Measurements from ENCODE around the gene MLXIP.
"Not testable (repeated sequence)": the region's sequence is repeated elsewhere in the genome, so short reads cannot be mapped to it uniquely, and the experiment has no call there.

The MLXIP gene

GRCh38 chr12:122159882-122160281, 81.3 kb downstream of the MLXIP start:
- Histone ChIP-seq H3K27me3 (ENCODE audit: low read depth, low read length) (no peaks in the 10 kb centered on the region), H3K4me1 (ENCODE audit: control insufficient read depth in 1 of 2, insufficient read depth in 2 of 2, low read length in 2 of 2) (no peaks in the 10 kb centered on the region), H3K27ac (ENCODE audit: low read length) (no peak overlapping the region), H3K4me3 (ENCODE audit: low read depth in 1 of 2, low read length in 2 of 2) (no peak overlapping the region), H3K36me3 (ENCODE audit: control insufficient read depth in 1 of 2, insufficient read depth in 2 of 2, low read length in 2 of 2) (no peaks in the 10 kb centered on the region), H3K9me3 (ENCODE audit: control insufficient read depth in 1 of 2, low read length in 2 of 2) (no peaks in the 10 kb centered on the region)

DNA sequence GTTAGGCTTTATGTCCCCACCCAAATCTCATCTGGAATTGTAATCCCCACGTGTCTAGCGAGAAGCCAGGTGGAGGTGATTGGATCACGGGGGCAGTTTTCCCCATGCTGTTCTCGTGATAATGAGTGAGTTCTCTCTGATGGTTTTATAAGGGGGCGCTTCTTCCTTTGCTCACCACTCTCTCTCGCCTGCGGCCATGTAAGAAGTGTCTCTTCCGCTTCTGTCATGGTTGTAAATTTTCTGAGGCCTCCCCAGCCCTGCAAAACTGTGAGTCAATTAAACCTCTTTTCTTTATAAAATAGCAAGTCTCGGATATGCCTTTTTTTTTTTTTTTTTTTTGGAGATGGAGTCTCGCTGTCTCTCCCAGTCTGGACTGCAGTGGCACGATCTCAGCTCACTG, 82.2 kb downstream of the MLXIP start:
- H3K27me3 ChIP-seq (ENCODE audit: low read depth, low read length), result no peaks in the 10 kb centered on the region

DNA sequence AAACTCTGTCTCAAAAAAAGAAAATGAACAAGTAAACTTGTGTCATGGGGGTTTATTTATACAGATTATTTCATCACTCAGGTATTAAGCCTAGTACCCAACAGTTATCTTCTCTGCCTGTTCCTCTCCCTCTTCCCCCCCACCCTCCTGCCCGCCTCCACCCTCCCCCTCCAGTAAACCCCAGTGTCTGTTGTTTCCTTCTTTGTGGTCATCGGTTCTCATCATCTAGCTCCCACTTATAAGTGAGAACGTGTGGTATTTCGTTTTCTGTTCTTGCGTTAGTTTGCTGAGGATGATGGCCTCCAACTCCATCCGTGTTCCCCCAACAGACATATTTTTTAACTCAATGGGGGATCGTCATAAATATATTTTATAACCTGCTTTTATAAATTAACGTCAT, 83.1 kb downstream of the MLXIP start:
- H3K36me3 ChIP-seq (ENCODE audit: control insufficient read depth in 1 of 2, insufficient read depth in 2 of 2, low read length in 2 of 2), result no peaks in the 10 kb centered on the region
- no peak overlapping the region for H3K4me3 ChIP-seq (ENCODE audit: low read depth in 1 of 2, low read length in 2 of 2)
- H3K9me3 ChIP-seq (ENCODE audit: control insufficient read depth in 1 of 2, low read length in 2 of 2), result no peaks in the 10 kb centered on the region
- H3K27me3 ChIP-seq (ENCODE audit: low read depth, low read length), result no peaks in the 10 kb centered on the region
- no peak overlapping the region for H3K27ac ChIP-seq (ENCODE audit: low read length)
- H3K4me1 ChIP-seq (ENCODE audit: control insufficient read depth in 1 of 2, insufficient read depth in 2 of 2, low read length in 2 of 2), result no peaks in the 10 kb centered on the region

More for the DNA sequence above, 82.2 kb downstream of the MLXIP start:
- H3K27ac ChIP-seq (ENCODE audit: low read length), result no peak overlapping the region
- H3K36me3 ChIP-seq (ENCODE audit: control insufficient read depth in 1 of 2, insufficient read depth in 2 of 2, low read length in 2 of 2), result no peaks in the 10 kb centered on the region
- H3K4me3 ChIP-seq (ENCODE audit: low read depth in 1 of 2, low read length in 2 of 2), result no peak overlapping the region
- no peaks in the 10 kb centered on the region for H3K9me3 ChIP-seq (ENCODE audit: control insufficient read depth in 1 of 2, low read length in 2 of 2)
- no peaks in the 10 kb centered on the region for H3K4me1 ChIP-seq (ENCODE audit: control insufficient read depth in 1 of 2, insufficient read depth in 2 of 2, low read length in 2 of 2)

DNA sequence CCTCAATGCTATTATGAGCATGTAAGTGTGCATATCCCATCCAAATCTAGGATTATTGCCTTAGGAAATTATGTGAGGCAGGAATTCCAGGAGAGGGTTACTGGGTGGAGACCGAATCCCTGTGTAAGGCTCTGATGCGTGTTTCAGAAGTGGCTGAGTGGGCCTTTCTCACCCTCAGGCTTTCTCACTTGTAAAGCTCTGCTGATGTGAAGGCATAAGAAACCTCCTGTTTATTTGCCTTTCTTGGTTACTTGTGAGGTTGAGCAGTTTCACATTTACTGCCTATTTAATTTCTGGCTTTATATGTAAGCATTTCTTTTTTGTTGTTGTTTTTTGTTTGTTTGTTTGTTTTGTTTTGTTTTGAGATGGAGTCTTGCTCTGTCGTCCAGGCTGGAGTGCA, 84.4 kb downstream of the MLXIP start:
- Histone ChIP-seq H3K36me3 (ENCODE audit: control insufficient read depth in 1 of 2, insufficient read depth in 2 of 2, low read length in 2 of 2) (no peaks in the 10 kb centered on the region), H3K27ac (ENCODE audit: low read length) (no peak overlapping the region), H3K4me3 (ENCODE audit: low read depth in 1 of 2, low read length in 2 of 2) (no peak overlapping the region), H3K4me1 (ENCODE audit: control insufficient read depth in 1 of 2, insufficient read depth in 2 of 2, low read length in 2 of 2) (no peaks in the 10 kb centered on the region), H3K27me3 (ENCODE audit: low read depth, low read length) (no peaks in the 10 kb centered on the region), H3K9me3 (ENCODE audit: control insufficient read depth in 1 of 2, low read length in 2 of 2) (no peaks in the 10 kb centered on the region)

- H3K27ac ChIP-seq (ENCODE audit: low read length), result no peak overlapping the region
- H3K36me3 ChIP-seq (ENCODE audit: control insufficient read depth in 1 of 2, insufficient read depth in 2 of 2, low read length in 2 of 2), result no peaks in the 10 kb centered on the region
- H3K9me3 ChIP-seq (ENCODE audit: control insufficient read depth in 1 of 2, low read length in 2 of 2), result no peaks in the 10 kb centered on the region
- no peak overlapping the region for H3K4me3 ChIP-seq (ENCODE audit: low read depth in 1 of 2, low read length in 2 of 2)
- no peaks in the 10 kb centered on the region for H3K27me3 ChIP-seq (ENCODE audit: low read depth, low read length)
- no peaks in the 10 kb centered on the region for H3K4me1 ChIP-seq (ENCODE audit: control insufficient read depth in 1 of 2, insufficient read depth in 2 of 2, low read length in 2 of 2)
Measured at GRCh38 chr12:122166422-122167349, 88.1 kb downstream of the MLXIP start.

- Histone ChIP-seq H3K4me1 (ENCODE audit: control insufficient read depth in 1 of 2, insufficient read depth in 2 of 2, low read length in 2 of 2) (no peaks in the 10 kb centered on the region), H3K36me3 (ENCODE audit: control insufficient read depth in 1 of 2, insufficient read depth in 2 of 2, low read length in 2 of 2) (no peaks in the 10 kb centered on the region), H3K27ac (ENCODE audit: low read length) (no peak overlapping the region), H3K9me3 (ENCODE audit: control insufficient read depth in 1 of 2, low read length in 2 of 2) (no peaks in the 10 kb centered on the region), H3K27me3 (ENCODE audit: low read depth, low read length) (no peaks in the 10 kb centered on the region), H3K4me3 (ENCODE audit: low read depth in 1 of 2, low read length in 2 of 2) (no peak overlapping the region)
Measured at GRCh38 chr12:122167356-122167925, 88.9 kb downstream of the MLXIP start.

- no peaks in the 10 kb centered on the region for H3K27me3 ChIP-seq (ENCODE audit: low read depth, low read length)
- no peak overlapping the region for H3K27ac ChIP-seq (ENCODE audit: low read length)
- H3K9me3 ChIP-seq (ENCODE audit: control insufficient read depth in 1 of 2, low read length in 2 of 2), result no peaks in the 10 kb centered on the region
- H3K4me3 ChIP-seq (ENCODE audit: low read depth in 1 of 2, low read length in 2 of 2), result no peak overlapping the region
- no peaks in the 10 kb centered on the region for H3K36me3 ChIP-seq (ENCODE audit: control insufficient read depth in 1 of 2, insufficient read depth in 2 of 2, low read length in 2 of 2)
- H3K4me1 ChIP-seq (ENCODE audit: control insufficient read depth in 1 of 2, insufficient read depth in 2 of 2, low read length in 2 of 2), result no peaks in the 10 kb centered on the region
Measured at GRCh38 chr12:122168492-122168891, 89.9 kb downstream of the MLXIP start.

DNA sequence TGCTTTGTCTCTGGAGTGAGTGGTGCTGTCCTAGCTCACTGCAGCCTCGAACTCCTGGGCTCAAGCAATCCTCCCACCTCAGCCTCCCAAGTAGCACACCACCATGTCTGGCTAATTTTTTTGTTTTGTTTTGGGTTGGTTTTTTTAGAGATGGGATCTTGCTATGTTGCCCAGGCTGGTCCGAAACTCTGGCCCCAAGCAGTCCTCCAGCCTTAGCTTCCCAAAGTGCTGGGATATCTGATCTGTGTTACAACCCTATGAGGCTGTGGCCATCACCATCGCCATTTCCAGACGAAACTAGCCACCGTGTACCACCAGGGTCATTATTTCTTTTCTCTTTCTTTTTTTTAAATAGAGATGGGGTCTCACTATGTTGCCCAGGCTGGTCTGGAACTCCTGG, 92.8 kb downstream of the MLXIP start:
- Histone ChIP-seq H3K27me3 (ENCODE audit: low read depth, low read length) (no peaks in the 10 kb centered on the region), H3K4me1 (ENCODE audit: control insufficient read depth in 1 of 2, insufficient read depth in 2 of 2, low read length in 2 of 2) (no peaks in the 10 kb centered on the region), H3K9me3 (ENCODE audit: control insufficient read depth in 1 of 2, low read length in 2 of 2) (no peaks in the 10 kb centered on the region), H3K4me3 (ENCODE audit: low read depth in 1 of 2, low read length in 2 of 2) (no peak overlapping the region), H3K36me3 (ENCODE audit: control insufficient read depth in 1 of 2, insufficient read depth in 2 of 2, low read length in 2 of 2) (no peaks in the 10 kb centered on the region), H3K27ac (ENCODE audit: low read length) (no peak overlapping the region)

GRCh38 chr12:122172262-122172939, 93.8 kb downstream of the MLXIP start:
- H3K27ac ChIP-seq (ENCODE audit: low read length), result no peak overlapping the region
- H3K36me3 ChIP-seq (ENCODE audit: control insufficient read depth in 1 of 2, insufficient read depth in 2 of 2, low read length in 2 of 2), result no peaks in the 10 kb centered on the region
- no peaks in the 10 kb centered on the region for H3K9me3 ChIP-seq (ENCODE audit: control insufficient read depth in 1 of 2, low read length in 2 of 2)
- no peak overlapping the region for H3K4me3 ChIP-seq (ENCODE audit: low read depth in 1 of 2, low read length in 2 of 2)
- no peaks in the 10 kb centered on the region for H3K4me1 ChIP-seq (ENCODE audit: control insufficient read depth in 1 of 2, insufficient read depth in 2 of 2, low read length in 2 of 2)
- H3K27me3 ChIP-seq (ENCODE audit: low read depth, low read length), result no peaks in the 10 kb centered on the region

DNA sequence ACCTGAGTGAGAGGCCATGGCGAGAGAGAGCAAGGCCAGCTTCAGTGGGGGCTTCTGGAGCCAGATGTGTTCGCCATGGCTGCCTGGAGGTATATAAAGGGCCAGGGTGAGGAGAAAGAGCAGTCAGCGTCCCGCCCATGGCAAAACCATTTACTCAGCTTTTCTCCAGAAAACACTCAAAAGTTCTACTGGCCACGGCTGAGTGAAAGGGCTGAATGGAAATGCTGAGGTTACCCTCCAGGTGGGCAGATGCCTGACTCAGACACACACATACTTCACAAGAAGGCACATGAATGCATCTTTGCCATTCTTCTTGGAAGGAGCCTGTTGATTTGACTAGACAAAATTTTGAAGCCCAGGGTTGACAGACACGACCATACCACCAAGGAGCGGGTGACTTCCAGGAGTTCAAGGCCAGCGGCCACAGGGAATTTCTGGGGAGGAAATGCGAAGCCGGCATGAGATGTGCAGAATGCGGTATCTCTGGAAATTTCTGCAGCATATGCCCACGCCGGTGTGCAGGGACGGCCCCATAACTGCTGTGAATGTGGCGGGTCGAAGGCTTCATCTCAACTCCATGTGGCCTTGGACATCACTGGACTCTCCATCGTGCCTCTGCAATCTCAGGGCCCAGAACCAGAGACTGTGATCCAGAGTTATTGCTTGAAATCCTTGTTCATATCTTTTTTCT, 95.7 kb downstream of the MLXIP start, which contains the start of gene IL31:
Gene IL31, minus strand, starts transcription at position 67 of the 691 bp plus-strand sequence. Its CDS starts 49 bp downstream, at position 18.
- Histone ChIP-seq H3K36me3 (ENCODE audit: control insufficient read depth in 1 of 2, insufficient read depth in 2 of 2, low read length in 2 of 2) (no peaks in the 10 kb centered on the region), H3K27ac (ENCODE audit: low read length) (no peak within 1 kb of the TSS), H3K4me3 (ENCODE audit: low read depth in 1 of 2, low read length in 2 of 2) (no peak within 1 kb of the TSS), H3K27me3 (ENCODE audit: low read depth, low read length) (no peaks in the 10 kb centered on the region), H3K9me3 (ENCODE audit: control insufficient read depth in 1 of 2, low read length in 2 of 2) (no peaks in the 10 kb centered on the region), H3K4me1 (ENCODE audit: control insufficient read depth in 1 of 2, insufficient read depth in 2 of 2, low read length in 2 of 2) (no peaks in the 10 kb centered on the region)

GRCh38 chr12:122176473-122176872, 97.9 kb downstream of the MLXIP start:
- H3K9me3 ChIP-seq (ENCODE audit: control insufficient read depth in 1 of 2, low read length in 2 of 2); H3K27me3 ChIP-seq (ENCODE audit: low read depth, low read length); H3K27ac ChIP-seq (ENCODE audit: low read length); H3K36me3 ChIP-seq (ENCODE audit: control insufficient read depth in 1 of 2, insufficient read depth in 2 of 2, low read length in 2 of 2); H3K4me1 ChIP-seq (ENCODE audit: control insufficient read depth in 1 of 2, insufficient read depth in 2 of 2, low read length in 2 of 2); H3K4me3 ChIP-seq (ENCODE audit: low read depth in 1 of 2, low read length in 2 of 2): not testable (repeated sequence)
